ENCODE measurements around the gene EIF4G3.

Gene EIF4G3

GRCh38 chr1:20830378-20830777, 346.3 kb downstream of the EIF4G3 start:
- peaks cover 11% of the 10 kb centered on the region for H3K36me3 ChIP-seq (ENCODE audit: low read length)
- H3K4me2 ChIP-seq (ENCODE audit: low read depth, low read length, poor library complexity, severe bottlenecking) = no peak overlapping the region
- H3K9me2 ChIP-seq (replicated peaks; ENCODE audit: insufficient read depth, low read length) = no peaks in the 10 kb centered on the region
- H3K27me3 ChIP-seq (ENCODE audit: low read length) = no peaks in the 10 kb centered on the region
- TF ChIP-seq CTCF (IDR thresholded peaks at IDR 0.05; ENCODE audit: insufficient read depth, low read length, poor library complexity, severe bottlenecking) (no peak), EZH2phosphoT487 (conservative IDR thresholded peaks at IDR 0.05; ENCODE audit: low read length) (no peak)
- H3K79me2 ChIP-seq (ENCODE audit: insufficient read depth, low read length) = no peaks in the 10 kb centered on the region
- no peak overlapping the region for H3K9ac ChIP-seq (ENCODE audit: low read length)
- H4K20me1 ChIP-seq (ENCODE audit: low read depth, low read length) = no peaks in the 10 kb centered on the region
- no peaks in the 10 kb centered on the region for H3F3A ChIP-seq (ENCODE audit: insufficient read depth)
- H3K4me3 ChIP-seq (ENCODE audit: insufficient read depth, low read length, poor library complexity, severe bottlenecking) = no peak overlapping the region
- H3K9me3 ChIP-seq (ENCODE audit: insufficient read depth, low read length) = no peaks in the 10 kb centered on the region
- H2AFZ ChIP-seq (ENCODE audit: low read depth, low read length, severe bottlenecking) = no peak overlapping the region
- no peak overlapping the region for H3K27ac ChIP-seq (ENCODE audit: low read depth, low read length)

- Histone ChIP-seq H3K27me3 (ENCODE audit: low read length) (no peaks in the 10 kb centered on the region), H3K9me2 (replicated peaks; ENCODE audit: insufficient read depth, low read length) (no peaks in the 10 kb centered on the region), H3K9me3 (ENCODE audit: insufficient read depth, low read length) (no peaks in the 10 kb centered on the region), H3K79me2 (ENCODE audit: insufficient read depth, low read length) (no peaks in the 10 kb centered on the region), H3K27ac (ENCODE audit: low read depth, low read length) (no peak overlapping the region), H2AFZ (ENCODE audit: low read depth, low read length, severe bottlenecking) (no peak overlapping the region), H3K4me2 (ENCODE audit: low read depth, low read length, poor library complexity, severe bottlenecking) (no peak overlapping the region), H3K4me3 (ENCODE audit: insufficient read depth, low read length, poor library complexity, severe bottlenecking) (no peak overlapping the region), H3K36me3 (ENCODE audit: low read length) (peaks cover 7% of the 10 kb centered on the region), H3K9ac (ENCODE audit: low read length) (no peak overlapping the region), H3F3A (ENCODE audit: insufficient read depth) (no peaks in the 10 kb centered on the region), H4K20me1 (ENCODE audit: low read depth, low read length) (no peaks in the 10 kb centered on the region)
- TF ChIP-seq EZH2phosphoT487 (conservative IDR thresholded peaks at IDR 0.05; ENCODE audit: low read length) (no peak), CTCF (IDR thresholded peaks at IDR 0.05; ENCODE audit: insufficient read depth, low read length, poor library complexity, severe bottlenecking) (no peak)
Observed at GRCh38 chr1:20829946-20830345, 346.8 kb downstream of the EIF4G3 start.

GRCh38 chr1:20829531-20829930, 347.2 kb downstream of the EIF4G3 start:
- H3K4me3 ChIP-seq (ENCODE audit: insufficient read depth, low read length, poor library complexity, severe bottlenecking) = no peak overlapping the region
- no peak overlapping the region for H3K4me2 ChIP-seq (ENCODE audit: low read depth, low read length, poor library complexity, severe bottlenecking)
- H4K20me1 ChIP-seq (ENCODE audit: low read depth, low read length) = no peaks in the 10 kb centered on the region
- H3K9ac ChIP-seq (ENCODE audit: low read length) = no peak overlapping the region
- no peak overlapping the region for H2AFZ ChIP-seq (ENCODE audit: low read depth, low read length, severe bottlenecking)
- H3K27me3 ChIP-seq (ENCODE audit: low read length) = no peaks in the 10 kb centered on the region
- no peaks in the 10 kb centered on the region for H3K9me3 ChIP-seq (ENCODE audit: insufficient read depth, low read length)
- no peaks in the 10 kb centered on the region for H3K9me2 ChIP-seq (replicated peaks; ENCODE audit: insufficient read depth, low read length)
- no peaks in the 10 kb centered on the region for H3K79me2 ChIP-seq (ENCODE audit: insufficient read depth, low read length)
- no peak for TF ChIP-seq CTCF (IDR thresholded peaks at IDR 0.05; ENCODE audit: insufficient read depth, low read length, poor library complexity, severe bottlenecking)
- no peak for TF ChIP-seq EZH2phosphoT487 (conservative IDR thresholded peaks at IDR 0.05; ENCODE audit: low read length)
- peaks cover 4% of the 10 kb centered on the region; the same call in 1 of the 2 replicates for H3K36me3 ChIP-seq (ENCODE audit: low read length)
- H3K27ac ChIP-seq (ENCODE audit: low read depth, low read length) = no peak overlapping the region
- H3F3A ChIP-seq (ENCODE audit: insufficient read depth) = no peaks in the 10 kb centered on the region
